Panc1 (cell line): ENCODE results near the gene ELANE.

Experiments
- SIN3A ChIP-seq: IDR thresholded peaks from 2 replicates; pipeline ENCODE4 v1.6.1; 2012; ENCODE audit warnings: low read depth, mild to moderate bottlenecking, low read length, moderate library complexity, borderline replicate concordance; ENCODE audit not compliant: insufficient read depth
- TCF7L2 ChIP-seq: IDR thresholded peaks from 2 replicates; pipeline ENCODE4 v1.6.1; 2011; ENCODE audit warnings: mild to moderate bottlenecking, low read depth, low read length, inconsistent platforms
- TF ChIP-seq, protein P1 (sequence below): fragments of 450-650 bp; IDR thresholded peaks from 2 replicates; pipeline ENCODE4 v1.5.1; 2017; ENCODE audit warnings: mild to moderate bottlenecking
- TF ChIP-seq, protein P2 (sequence below), 2 experiments: IDR thresholded peaks; 2 replicates each; pipeline ENCODE4 v1.6.1; 2011 to 2012; ENCODE audit warnings: low read depth in 2 of 2, control low read depth in 1 of 2, low read length in 1 of 2, mild to moderate bottlenecking in 1 of 2, moderate library complexity in 1 of 2; ENCODE audit not compliant: insufficient read depth in 1 of 2

DNA sequence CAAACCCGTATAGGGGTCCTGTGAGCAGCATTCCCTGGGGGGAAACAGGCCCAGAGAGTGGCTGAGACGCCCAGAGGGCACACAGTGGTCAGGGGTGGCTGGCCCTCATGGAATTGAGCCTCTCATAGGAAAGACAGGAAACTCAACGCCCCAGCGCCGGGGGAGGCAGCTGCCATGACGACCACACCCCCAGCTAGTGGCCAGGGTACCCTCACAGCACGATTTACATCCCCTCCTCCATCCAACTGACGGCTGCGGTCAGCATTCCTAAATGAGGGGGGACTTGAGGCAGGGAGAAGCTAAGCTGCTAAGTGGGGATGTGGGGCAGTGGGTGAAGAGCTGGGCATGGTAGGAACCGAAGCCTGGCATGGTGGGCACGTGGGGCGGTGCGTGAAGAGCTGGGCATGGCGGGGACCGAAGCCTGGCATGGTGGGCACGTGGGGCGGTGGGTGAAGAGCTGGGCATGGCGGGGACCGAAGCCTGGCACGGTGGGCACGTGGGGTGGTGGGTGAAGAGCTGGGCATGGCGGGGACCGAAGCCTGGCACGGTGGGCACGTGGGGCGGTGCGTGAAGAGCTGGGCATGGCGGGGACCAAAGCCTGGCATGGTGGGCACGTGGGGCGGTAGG, 30.9 kb downstream of the ELANE start:
- TF ChIP-seq, protein P1, sequence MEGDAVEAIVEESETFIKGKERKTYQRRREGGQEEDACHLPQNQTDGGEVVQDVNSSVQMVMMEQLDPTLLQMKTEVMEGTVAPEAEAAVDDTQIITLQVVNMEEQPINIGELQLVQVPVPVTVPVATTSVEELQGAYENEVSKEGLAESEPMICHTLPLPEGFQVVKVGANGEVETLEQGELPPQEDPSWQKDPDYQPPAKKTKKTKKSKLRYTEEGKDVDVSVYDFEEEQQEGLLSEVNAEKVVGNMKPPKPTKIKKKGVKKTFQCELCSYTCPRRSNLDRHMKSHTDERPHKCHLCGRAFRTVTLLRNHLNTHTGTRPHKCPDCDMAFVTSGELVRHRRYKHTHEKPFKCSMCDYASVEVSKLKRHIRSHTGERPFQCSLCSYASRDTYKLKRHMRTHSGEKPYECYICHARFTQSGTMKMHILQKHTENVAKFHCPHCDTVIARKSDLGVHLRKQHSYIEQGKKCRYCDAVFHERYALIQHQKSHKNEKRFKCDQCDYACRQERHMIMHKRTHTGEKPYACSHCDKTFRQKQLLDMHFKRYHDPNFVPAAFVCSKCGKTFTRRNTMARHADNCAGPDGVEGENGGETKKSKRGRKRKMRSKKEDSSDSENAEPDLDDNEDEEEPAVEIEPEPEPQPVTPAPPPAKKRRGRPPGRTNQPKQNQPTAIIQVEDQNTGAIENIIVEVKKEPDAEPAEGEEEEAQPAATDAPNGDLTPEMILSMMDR, result no peak
- TF ChIP-seq, protein P2, sequence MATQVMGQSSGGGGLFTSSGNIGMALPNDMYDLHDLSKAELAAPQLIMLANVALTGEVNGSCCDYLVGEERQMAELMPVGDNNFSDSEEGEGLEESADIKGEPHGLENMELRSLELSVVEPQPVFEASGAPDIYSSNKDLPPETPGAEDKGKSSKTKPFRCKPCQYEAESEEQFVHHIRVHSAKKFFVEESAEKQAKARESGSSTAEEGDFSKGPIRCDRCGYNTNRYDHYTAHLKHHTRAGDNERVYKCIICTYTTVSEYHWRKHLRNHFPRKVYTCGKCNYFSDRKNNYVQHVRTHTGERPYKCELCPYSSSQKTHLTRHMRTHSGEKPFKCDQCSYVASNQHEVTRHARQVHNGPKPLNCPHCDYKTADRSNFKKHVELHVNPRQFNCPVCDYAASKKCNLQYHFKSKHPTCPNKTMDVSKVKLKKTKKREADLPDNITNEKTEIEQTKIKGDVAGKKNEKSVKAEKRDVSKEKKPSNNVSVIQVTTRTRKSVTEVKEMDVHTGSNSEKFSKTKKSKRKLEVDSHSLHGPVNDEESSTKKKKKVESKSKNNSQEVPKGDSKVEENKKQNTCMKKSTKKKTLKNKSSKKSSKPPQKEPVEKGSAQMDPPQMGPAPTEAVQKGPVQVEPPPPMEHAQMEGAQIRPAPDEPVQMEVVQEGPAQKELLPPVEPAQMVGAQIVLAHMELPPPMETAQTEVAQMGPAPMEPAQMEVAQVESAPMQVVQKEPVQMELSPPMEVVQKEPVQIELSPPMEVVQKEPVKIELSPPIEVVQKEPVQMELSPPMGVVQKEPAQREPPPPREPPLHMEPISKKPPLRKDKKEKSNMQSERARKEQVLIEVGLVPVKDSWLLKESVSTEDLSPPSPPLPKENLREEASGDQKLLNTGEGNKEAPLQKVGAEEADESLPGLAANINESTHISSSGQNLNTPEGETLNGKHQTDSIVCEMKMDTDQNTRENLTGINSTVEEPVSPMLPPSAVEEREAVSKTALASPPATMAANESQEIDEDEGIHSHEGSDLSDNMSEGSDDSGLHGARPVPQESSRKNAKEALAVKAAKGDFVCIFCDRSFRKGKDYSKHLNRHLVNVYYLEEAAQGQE (IDR thresholded peaks at IDR 0.05; ENCODE audit: insufficient read depth in 1 of 2, low read depth in 2 of 2, low read length in 1 of 2), result no peak
- TF ChIP-seq TCF7L2, result no peak
- TF ChIP-seq SIN3A, result no peak
